NCI-H526 treated with DMSO at 0.1 percent for 48 hours (cell line): Measurements from ENCODE around the gene N4BP2L2.

Experiments
- DNase-seq: peaks from one replicate; lab custom pipeline; 2025; lab: John Stamatoyannopoulos, UW

The N4BP2L2 gene

DNA sequence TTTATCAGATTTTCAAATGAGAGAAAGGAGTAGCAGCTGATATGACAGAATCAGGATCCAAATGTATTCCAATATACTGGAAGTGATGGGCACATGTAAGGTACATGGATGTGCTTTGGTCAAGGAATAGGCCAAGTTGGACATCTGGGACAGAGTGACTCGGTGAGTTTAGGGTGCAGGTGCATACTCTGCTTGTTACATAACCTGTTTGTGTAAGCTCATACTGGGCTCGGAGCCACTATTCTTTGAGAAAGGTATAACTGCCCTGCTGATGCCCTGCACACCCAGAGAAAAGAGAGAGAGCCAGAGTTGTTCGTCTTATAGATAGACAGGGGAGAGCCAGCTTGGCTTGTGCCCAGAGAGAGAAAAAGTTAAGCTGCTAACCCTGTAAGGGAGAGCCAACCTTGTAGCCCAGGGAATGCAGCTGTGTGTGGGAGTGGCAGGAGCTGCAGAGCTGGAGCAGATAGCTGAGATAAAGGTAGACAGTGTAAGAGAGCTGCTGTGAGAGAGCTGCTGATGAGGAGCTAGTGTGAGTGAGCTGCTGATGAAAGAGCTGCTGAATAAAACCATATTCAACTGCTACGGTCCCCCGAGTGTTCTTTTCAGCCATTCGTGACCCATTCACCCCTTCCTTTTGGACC, 70.0 kb downstream of the N4BP2L2 start:
- no peak for DNase-seq

GRCh38 chr13:32456591-32456990, 82.0 kb downstream of the N4BP2L2 start:
- no peak for DNase-seq

GRCh38 chr13:32455594-32455903, 83.0 kb downstream of the N4BP2L2 start:
- no peak for DNase-seq

- DNase-seq, result no peak
Observed at GRCh38 chr13:32454886-32455593, 83.6 kb downstream of the N4BP2L2 start.

- no peak for DNase-seq
Observed at GRCh38 chr13:32453981-32454380, 84.6 kb downstream of the N4BP2L2 start.

DNA sequence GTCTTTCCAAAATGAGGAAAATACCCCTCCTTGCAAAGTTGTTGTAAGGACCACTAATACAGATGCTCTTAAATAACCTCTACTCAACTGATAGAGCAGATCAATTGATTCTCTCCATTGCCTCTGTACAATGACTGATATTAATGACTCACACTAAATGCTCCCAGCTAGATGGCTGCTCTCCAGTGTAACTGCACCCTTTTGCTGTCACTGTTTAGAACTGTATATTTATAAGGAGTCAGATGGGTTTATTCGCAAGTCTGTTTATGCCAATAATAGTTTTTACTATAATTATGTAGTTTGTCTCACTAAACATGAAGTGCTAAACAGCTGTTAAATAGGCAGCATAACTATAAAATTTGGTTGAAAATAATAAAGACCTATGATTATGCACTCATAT, 89.6 kb downstream of the N4BP2L2 start:
- DNase-seq, result no peak

DNA sequence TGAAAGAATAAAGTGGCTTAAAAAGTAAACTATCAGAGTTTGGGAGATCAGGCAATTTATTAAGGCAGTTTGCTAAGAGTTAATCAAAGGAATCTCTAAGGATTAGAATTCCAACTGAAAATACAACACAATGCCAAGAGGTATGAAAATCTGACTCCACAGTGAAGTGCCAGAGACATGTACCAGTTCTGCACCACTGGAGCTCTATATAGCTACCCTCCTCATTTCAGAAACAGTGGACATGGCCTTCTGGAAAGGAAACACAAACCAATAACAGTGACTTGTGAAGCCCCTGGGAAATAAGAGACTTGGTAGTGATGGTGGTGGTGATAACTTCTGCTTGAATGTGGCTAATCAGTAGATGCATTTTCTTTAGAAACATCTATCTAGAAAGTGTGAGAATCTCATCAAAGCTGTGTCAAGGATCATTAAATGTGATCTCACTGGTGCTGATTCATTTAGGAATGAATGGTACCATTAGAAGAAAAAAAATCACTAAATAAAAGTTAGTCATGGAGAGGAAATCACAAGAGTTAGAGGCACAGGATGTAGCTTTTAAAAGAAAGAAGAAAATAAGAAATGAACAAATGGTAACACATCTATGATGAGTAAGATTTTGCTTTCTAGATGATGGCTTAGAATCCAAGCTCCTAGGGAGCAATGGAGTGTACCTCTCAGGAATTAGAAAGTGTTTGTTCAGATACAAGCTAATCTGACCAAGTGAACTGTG, 90.5 kb downstream of the N4BP2L2 start:
- DNase-seq, result no peak

DNA sequence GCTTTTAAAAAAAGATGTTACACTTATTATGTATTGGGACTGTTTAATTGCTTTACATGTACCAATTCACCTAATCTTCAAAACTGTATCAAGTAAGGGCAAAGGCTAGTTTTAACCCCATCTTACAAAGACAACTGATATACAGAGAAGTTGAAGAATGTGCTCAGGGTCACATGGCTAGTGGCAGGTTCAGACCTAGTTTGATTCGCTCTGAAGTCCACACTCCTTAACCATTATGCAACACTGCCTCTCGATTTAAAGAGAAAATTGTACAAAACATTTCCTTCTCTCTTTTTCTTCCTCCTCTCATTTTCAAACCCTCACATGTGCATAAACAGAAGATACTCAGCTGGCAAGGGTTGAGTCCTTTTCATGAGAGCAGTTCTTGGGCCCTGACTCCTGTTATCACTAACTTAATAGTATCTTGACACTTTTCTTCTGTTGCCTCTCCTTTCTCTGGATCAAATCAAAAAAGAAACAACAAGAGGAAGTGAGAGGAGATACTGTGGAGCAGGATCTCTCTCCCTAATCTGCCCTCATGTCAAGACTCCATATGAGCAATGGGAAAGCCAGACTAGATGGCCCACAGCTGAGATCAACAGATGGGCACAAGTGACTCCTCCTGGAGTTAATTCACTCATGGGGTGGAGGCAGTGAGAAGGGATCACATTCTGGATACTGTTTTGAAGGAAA, 91.7 kb downstream of the N4BP2L2 start:
- no peak for DNase-seq

DNA sequence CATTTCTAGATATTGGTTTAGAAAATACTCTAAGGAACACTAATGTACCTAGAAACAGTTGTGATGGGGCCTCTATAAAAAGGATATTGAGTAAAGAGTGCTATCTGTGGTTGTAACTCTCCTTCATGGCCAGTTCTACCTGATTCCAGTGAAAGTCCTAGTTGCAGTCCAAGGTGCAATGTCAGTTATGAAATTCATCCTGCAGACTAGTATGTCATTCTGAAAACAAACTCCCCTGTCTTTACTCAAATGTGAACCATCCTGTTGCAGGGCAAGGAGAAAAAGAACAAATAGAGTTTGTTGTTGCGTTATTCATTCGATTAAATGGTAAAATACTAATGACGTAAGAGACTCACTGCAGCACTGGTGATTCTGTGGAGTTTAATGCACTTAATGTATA, 92.4 kb downstream of the N4BP2L2 start:
- DNase-seq, result no peak

DNA sequence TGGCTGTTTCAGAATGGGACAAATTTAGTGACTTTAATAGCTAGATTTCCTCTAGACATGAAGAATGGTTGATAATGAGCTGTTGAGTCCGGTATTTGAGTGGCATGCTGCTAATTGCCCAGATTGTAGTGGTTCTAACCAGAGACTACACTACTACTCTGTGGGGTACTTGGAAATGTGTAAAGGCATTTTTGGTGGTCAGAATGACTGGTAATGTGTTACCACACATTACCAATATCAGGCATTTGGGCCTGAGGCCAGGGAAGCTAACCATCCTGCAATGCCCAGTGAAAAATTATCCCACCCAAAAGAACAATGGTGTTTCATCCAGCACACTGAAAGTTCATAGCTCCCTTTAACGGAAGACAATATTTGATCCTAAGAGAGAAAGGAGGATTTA, 93.1 kb downstream of the N4BP2L2 start:
- DNase-seq, result no peak

DNA sequence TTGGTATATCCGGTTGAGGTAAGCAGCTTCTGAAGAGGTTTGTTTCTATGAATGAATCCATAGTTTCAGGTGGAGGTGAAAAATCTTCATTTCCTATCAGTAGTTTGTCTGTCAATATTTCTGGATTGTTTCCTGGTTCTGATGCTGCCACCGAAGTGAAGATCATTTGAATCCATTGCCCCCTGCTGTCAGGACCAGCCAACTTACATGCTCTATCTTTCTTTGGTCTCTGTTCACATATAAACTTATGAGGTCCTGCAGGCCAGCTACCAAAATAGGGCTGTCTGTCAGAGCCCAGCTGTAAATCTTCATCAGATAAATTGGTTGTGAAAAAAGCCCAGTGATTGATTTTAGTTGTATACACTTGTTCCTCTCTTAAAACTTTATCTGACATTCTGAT, 95.5 kb downstream of the N4BP2L2 start:
- no peak for DNase-seq

- DNase-seq, result no peak
Observed at GRCh38 chr13:32438871-32439270, 99.7 kb downstream of the N4BP2L2 start.

GRCh38 chr13:32432856-32433255, 105.7 kb downstream of the N4BP2L2 start:
- DNase-seq, result peak; percentile 21

DNA sequence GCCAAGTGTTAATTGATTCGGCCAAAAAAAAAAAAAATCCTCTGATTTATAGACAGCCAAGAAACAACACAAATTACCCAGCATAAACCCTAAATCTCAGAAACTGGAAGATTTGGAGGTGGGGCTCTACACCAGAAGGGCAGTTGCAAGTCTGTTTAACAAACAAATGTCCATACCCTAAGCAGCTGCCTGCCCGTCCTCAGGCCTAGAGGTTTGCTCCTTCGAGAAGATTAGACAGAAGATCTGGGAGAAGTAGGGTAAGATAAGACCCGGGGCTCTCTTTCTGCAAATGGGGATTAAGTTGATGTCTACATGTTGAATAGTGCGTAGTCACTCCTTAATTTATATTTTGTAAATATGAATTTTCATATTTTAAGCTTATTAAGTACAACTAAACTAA, 107.2 kb downstream of the N4BP2L2 start:
- no peak for DNase-seq

GRCh38 chr13:32430018-32430747, 108.4 kb downstream of the N4BP2L2 start:
- no peak for DNase-seq

DNA sequence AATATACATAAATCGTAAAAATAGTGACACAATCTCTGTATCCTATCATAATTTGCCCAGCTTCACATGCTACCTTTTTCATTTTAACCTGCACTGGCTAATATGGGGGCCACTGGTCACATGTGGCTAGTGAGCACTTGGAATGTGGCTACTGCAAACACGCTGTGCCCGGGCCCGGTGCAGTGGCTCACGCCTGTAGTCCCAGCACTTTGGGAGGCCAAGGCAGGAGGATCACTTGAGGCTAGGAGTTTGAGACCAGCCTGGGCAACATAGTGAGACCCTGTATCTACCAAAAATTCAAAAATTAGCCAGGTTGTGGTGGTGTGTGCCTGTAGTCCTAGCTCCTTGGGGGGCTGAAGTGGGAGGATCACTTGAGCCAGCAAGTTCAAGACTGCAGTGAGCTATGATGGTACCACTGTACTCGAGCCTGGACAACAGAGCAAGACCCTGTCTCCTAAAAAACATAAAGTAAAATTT, 109.1 kb downstream of the N4BP2L2 start:
- no peak for DNase-seq

DNA sequence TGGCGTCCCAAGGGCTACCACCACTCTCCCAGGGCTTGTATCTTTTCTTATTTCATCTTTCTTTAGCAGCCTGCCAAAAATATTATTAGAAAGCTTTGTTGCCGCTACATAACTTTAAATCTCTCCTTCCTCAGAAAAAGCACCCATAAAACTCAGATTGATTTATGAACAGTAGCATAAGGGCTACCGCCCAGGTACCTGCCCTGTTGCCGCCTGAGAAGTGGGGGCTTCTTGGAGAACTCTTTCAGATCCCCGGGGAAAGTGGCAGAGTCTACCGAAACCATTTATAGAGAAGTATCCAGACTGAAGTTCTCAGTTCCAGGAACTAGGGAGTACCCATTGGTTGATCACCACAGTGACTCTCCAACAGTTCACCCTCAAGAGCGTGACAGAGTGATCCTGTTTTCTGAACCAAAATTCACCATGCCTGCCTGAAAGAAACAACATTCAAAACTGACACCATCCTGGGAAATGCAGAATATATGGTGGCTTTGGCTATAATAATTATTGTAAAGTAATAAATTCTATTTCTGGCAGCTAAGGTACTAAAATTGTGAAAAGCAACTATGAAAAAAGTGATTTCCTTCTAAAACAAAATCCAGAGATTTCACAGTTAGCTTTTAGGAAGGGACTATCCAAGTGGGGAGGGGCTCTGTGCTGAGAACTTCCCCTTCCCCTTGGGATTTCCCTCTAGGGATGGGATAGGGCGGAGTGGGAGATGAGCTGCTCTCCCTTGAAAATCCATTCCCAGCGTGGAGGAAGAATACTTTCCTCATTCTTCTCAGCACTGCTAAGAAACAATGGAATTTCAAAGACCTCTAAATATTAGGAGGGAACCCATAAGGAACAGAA, 109.8 kb downstream of the N4BP2L2 start:
- no peak for DNase-seq

GRCh38 chr13:32427852-32428580, 110.6 kb downstream of the N4BP2L2 start, which contains the start of gene N4BP2L1:
Gene N4BP2L1 (minus strand): TSS chr13:32428130. CDS start chr13:32428082, 48 bp downstream.
- peak; percentile 43 for DNase-seq

GRCh38 chr13:32426990-32427851, 111.4 kb downstream of the N4BP2L2 start:
- DNase-seq, result peak; percentile 36
